GM21390 (cell line): ENCODE data around the gene KIF11.

Experiments
- ATAC-seq: cut with Tn5 transposase; IDR thresholded peaks from one replicate; pipeline ENCODE4 v1.9.1; 2021; ENCODE audit not compliant: unreplicated experiment

The KIF11 gene

GRCh38 chr10:92667078-92667477 is 74.1 kb downstream of the KIF11 start:
- ATAC-seq: no peak

DNA sequence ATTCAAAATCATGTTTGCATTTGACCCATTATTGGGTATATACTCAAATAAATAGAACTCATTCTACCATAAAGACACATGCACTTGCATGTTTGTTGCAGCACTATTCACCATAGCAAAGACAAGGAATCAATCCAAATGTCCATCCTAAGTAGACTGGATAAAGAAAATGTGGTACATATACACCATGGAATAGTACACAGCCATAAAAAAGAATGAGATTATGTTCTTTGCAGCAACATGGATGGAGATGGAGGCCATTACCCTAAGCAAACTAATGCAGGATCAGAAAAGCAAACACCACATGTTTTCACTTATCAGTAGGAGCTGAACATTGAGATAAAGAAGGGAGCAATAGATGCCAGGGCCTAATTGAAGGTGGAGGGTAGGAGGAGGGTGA is 84.8 kb downstream of the KIF11 start:
- no peak for ATAC-seq

DNA sequence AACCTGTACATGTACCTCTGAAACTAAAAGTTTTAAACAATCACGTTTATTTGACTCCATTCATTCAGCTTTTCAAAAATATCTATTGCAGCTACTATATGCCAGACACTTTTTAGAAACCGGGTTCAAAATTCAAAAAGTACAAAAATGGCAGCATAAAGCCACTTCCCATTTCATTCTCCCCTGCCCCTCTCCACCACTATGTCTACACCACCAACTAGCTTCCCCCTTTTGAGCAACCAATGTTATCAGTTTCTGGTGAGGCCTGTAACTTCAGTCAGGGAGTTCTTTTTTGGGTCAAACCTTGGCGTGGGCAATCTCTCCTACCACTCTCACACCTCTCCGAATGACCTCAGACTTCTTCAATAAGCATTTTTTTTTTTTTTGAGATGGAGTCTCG is 85.3 kb downstream of the KIF11 start:
- no peak for ATAC-seq

DNA sequence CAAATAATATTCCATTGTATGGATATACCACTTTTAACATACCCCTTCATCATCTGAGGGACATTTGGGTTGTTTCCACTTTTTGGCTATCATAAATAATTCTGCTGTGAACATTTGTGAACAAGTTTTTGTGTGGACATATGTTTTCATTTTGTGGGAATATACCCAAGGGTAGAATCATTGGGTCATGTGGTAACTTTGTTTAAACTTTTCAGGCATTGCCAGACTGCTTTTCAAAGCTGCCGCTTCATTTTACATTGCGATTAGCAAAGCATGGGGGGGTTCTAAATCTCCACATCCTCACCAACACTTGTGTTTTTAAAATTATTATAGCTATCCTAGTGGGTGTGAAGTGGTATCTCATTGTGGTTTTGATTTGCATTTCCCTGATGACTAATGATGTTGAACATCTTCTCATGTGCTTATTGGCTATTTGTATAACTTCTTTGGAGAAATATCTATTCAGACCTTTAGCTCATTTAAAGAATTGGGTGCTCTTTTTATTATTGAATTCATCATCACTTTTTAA is 88.4 kb downstream of the KIF11 start:
- no peak for ATAC-seq

- no peak for ATAC-seq
Measured at GRCh38 chr10:92688573-92688926, 95.6 kb downstream of the KIF11 start.

DNA sequence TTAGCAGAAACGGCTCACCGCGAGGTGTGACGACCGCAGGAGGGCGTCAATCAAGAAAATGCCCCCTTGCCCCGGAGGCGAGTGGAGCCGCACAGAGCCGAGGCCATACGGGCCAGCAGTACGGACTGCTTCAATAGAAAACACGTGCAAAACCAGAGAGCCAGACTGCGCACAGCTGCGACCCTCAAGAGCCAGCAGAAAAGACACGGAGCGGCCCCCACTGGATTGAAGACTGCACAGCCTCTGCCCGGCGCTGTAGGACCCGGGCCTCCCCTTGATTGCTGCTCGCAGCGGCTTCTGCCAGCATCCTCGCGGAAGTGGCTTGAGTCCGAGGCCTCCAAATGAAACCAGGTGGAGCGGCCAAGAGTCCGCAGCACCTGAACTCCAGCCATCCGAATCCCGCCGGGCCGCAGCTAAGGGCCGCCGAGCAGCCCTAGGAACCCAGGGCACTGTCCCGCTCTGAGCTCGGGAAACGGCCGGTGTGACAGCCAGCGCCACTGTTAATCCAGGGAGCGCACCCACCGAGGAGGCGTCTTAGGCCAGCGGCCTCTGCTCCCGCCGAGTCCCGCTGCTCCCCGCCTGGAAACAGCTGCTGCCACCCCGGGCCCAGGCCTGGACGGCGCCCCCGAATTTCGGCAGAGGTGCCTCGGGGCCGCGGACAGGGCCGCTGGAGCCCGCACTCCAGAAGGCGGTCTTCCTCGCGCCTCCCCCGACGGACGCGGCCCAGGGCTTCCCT is 96.2 kb downstream of the KIF11 start:
- ATAC-seq: peak; percentile 16

DNA sequence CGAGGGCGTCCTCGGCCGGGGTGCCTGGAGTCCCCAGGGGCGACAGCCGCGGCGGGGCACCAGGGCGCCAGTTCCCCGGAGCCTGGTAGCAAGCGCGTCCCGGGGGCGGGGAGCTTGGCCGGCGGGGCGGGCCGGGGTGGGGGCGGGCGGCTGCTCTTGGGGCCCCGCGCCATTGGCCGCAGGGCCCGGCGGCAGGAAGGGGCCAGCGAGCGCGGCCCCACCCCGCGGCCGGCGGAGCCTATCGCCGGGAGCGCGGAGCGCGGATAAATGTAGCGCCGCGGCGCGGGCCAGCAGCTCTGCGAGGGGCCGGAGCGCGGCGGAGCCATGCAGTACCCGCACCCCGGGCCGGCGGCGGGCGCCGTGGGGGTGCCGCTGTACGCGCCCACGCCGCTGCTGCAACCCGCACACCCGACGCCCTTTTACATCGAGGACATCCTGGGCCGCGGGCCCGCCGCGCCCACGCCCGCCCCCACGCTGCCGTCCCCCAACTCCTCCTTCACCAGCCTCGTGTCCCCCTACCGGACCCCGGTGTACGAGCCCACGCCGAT is 96.8 kb downstream of the KIF11 start, which contains the start of gene HHEX:
HHEX (plus strand) TSS at position 293 of the 548 bp plus-strand sequence; CDS start at position 325, 32 bp downstream.
- peak; percentile 53 for ATAC-seq

- ATAC-seq: peak; percentile 23
Measured at GRCh38 chr10:92690211-92690914, 97.4 kb downstream of the KIF11 start.

DNA sequence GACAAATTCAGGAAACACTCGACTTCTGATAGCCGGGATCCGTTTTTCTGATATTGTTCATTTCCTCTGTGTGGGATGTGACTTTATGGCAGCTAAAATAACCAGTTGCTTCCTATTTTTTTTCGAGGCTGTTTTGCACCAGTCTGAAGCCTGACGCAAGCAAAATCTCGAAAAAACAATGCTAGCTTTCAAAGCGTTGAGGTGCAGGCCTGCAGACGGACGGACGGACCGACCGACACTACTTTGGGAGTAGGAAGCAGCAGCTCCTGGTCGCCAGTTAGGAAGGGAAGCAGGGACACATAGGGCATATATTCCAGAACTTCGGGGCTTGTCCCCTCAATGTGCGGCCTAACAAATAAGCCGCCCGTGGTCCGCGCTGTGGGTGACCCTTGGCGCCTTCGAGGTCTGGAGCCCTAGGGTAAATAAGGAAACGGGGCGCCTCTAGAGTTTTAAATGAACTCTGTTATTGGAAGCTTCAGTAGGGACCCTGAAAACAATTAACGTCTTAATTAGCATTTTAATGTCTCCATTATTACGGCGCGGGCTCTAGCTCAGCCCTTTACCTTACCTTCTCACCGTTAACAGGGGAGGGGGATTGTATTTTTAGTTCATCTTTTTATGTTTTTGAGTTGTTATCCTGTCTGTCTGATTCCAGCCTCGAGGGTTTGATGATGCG is 98.1 kb downstream of the KIF11 start:
- ATAC-seq: no peak

DNA sequence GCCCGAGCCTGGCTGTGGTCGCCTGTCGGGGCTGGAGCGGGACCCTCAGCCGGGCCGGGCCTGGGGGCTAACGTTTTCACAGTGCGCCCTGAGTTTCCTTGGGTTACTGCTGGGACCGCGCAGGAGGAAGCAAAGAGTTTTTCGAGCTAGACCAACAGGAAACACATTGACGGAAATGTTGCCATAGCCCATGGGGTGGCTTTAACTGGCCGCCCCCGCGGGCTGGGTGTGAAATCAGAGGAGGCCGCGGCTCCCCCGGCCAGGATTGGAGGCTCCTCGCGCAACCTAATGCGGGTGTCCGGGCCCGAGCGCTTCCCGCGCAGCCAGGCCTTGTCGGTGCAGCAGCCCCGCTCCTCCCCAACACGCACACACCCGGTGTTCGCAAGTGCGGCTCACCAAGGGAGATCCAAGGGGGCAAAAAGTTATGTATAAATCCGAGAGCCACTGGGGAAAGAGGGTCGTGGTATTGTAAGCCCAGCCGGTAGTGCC is 98.7 kb downstream of the KIF11 start:
- ATAC-seq: no peak

GRCh38 chr10:92692080-92692671 is 99.2 kb downstream of the KIF11 start:
- ATAC-seq: no peak

GRCh38 chr10:92692697-92693533 is 100.0 kb downstream of the KIF11 start:
- no peak for ATAC-seq

- ATAC-seq: no peak
Measured at GRCh38 chr10:92693534-92693893, 100.6 kb downstream of the KIF11 start.

GRCh38 chr10:92695679-92696605 is 103.0 kb downstream of the KIF11 start:
- ATAC-seq: no peak

DNA sequence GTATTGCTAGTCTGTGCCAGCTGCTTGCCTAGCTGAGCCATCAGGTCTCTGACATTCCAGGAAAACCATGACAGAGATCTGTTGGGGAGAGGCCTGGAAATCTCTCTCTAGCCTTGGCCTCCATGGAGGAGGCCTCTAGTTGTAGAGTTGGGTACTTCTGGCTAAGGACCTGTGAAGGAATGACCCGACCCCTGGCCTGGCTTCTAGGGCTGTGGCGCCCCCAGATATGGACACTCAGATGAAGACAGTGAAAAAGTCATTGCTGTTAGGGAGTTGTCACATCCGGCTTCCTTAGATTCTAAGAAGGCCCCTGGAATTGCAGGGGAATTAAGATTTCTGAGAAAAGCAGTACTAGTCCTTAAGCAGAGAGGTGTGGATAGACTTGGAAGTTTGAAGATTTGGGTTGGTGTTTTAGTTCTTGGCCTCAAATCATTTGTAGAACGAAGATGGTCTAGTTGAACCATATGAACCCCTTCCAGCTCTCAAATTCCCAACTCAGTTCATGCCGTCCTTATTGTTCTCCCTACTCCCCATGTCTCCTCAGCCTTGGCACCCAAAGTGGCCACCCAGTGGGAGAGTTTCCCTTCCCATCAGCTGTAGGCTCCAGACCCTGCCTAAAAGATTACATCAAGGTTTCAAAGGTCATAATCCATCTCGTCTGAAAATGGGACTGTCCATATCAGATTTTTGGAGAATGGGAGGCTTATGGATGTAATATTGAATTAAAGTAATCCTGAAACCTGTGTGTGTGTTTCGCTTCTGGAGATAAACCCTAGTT is 103.9 kb downstream of the KIF11 start:
- no peak for ATAC-seq

- no peak for ATAC-seq
Measured at GRCh38 chr10:92697663-92698511, 105.0 kb downstream of the KIF11 start.

GRCh38 chr10:92699193-92699517 is 106.2 kb downstream of the KIF11 start:
- no peak for ATAC-seq
